ENCODE results near the gene PBX1.

The PBX1 gene

DNA sequence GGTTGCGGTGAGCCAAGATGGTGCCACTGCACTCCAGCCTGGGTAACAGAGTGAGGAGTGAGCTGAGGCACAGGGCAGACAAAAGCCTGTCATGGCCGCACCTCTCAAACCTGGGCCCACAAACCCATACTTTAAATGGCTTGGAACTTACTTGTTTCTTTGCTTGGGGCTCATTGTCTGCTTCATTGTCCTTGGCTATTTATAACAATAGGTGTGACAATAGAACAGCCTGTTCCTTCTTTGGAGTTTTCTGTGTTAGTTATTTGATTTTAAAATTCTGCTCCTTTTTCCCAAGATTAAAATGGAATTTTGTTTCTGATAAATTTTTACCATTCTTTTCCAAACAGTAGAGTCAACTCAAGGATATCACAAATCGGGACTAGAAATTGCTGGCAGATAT, 94.7 kb downstream of the PBX1 start:
- TF ChIP-seq TAF1 (IDR thresholded peaks at IDR 0.05; ENCODE audit: borderline replicate concordance, insufficient read depth, low read length) (no peak), FOXP2 (optimal IDR thresholded peaks at IDR 0.05; ENCODE audit: borderline replicate concordance, extremely low read depth, extremely low read length, insufficient read depth) (no peak), POLR2AphosphoS5 (IDR thresholded peaks at IDR 0.05; ENCODE audit: low read depth, low read length) (no peak), SIN3A (IDR thresholded peaks at IDR 0.05; ENCODE audit: borderline replicate concordance, insufficient read depth, low read length) (no peak)
- TF ChIP-seq, protein P1, sequence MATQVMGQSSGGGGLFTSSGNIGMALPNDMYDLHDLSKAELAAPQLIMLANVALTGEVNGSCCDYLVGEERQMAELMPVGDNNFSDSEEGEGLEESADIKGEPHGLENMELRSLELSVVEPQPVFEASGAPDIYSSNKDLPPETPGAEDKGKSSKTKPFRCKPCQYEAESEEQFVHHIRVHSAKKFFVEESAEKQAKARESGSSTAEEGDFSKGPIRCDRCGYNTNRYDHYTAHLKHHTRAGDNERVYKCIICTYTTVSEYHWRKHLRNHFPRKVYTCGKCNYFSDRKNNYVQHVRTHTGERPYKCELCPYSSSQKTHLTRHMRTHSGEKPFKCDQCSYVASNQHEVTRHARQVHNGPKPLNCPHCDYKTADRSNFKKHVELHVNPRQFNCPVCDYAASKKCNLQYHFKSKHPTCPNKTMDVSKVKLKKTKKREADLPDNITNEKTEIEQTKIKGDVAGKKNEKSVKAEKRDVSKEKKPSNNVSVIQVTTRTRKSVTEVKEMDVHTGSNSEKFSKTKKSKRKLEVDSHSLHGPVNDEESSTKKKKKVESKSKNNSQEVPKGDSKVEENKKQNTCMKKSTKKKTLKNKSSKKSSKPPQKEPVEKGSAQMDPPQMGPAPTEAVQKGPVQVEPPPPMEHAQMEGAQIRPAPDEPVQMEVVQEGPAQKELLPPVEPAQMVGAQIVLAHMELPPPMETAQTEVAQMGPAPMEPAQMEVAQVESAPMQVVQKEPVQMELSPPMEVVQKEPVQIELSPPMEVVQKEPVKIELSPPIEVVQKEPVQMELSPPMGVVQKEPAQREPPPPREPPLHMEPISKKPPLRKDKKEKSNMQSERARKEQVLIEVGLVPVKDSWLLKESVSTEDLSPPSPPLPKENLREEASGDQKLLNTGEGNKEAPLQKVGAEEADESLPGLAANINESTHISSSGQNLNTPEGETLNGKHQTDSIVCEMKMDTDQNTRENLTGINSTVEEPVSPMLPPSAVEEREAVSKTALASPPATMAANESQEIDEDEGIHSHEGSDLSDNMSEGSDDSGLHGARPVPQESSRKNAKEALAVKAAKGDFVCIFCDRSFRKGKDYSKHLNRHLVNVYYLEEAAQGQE (IDR thresholded peaks at IDR 0.05; ENCODE audit: insufficient read depth in 1 of 2, low read depth in 2 of 2, low read length in 2 of 2) = no peak

DNA sequence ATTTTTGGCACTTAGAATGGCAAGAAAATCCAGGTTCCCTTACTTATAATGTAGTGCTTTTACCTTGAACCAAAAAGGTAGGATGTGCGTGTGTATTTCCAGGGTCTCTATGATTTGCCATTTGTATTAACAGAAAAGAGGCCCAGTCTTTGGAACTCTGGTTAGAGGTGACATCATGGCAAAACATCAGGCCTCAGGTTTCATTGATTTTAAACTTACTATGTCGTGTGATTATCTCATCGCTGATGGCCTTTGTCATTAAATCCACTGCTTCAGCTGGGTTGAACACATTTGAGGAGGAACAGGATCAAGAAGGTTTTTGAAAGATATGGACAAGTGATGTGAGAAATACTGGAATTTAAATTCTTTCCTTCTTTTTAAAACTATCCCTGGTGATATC, 95.2 kb downstream of the PBX1 start:
- TF ChIP-seq SIN3A (IDR thresholded peaks at IDR 0.05; ENCODE audit: borderline replicate concordance, insufficient read depth, low read length) (no peak), POLR2AphosphoS5 (IDR thresholded peaks at IDR 0.05; ENCODE audit: low read depth, low read length) (no peak), FOXP2 (optimal IDR thresholded peaks at IDR 0.05; ENCODE audit: borderline replicate concordance, extremely low read depth, extremely low read length, insufficient read depth) (no peak), TAF1 (IDR thresholded peaks at IDR 0.05; ENCODE audit: borderline replicate concordance, insufficient read depth, low read length) (no peak)
- TF ChIP-seq, protein P1 (IDR thresholded peaks at IDR 0.05; ENCODE audit: insufficient read depth in 1 of 2, low read depth in 2 of 2, low read length in 2 of 2) = no peak

DNA sequence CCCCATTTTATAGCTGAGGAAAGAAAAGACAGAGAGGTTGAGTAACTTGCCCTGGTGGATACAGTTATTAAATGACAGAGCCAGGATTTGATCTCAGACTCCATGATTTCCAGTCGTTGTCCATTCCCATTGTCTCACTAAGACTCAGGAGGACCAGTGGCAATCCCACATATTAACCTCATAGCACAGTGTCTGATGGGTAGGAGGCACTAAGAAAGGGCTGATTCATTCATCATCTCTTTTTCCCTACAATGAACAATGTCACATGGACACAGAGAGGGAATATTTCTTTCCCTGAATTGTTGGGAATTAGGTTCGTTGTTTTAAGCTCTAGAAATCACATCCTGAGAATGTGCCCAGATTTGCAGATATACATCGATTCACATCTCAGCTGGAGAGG, 99.9 kb downstream of the PBX1 start:
- no peak for TF ChIP-seq FOXP2 (optimal IDR thresholded peaks at IDR 0.05; ENCODE audit: borderline replicate concordance, extremely low read depth, extremely low read length, insufficient read depth)
- no peak for TF ChIP-seq SIN3A (IDR thresholded peaks at IDR 0.05; ENCODE audit: borderline replicate concordance, insufficient read depth, low read length)
- TF ChIP-seq TAF1 (IDR thresholded peaks at IDR 0.05; ENCODE audit: borderline replicate concordance, insufficient read depth, low read length) = no peak
- no peak for TF ChIP-seq POLR2AphosphoS5 (IDR thresholded peaks at IDR 0.05; ENCODE audit: low read depth, low read length)
- TF ChIP-seq, protein P1 (IDR thresholded peaks at IDR 0.05; ENCODE audit: insufficient read depth in 1 of 2, low read depth in 2 of 2, low read length in 2 of 2) = no peak

DNA sequence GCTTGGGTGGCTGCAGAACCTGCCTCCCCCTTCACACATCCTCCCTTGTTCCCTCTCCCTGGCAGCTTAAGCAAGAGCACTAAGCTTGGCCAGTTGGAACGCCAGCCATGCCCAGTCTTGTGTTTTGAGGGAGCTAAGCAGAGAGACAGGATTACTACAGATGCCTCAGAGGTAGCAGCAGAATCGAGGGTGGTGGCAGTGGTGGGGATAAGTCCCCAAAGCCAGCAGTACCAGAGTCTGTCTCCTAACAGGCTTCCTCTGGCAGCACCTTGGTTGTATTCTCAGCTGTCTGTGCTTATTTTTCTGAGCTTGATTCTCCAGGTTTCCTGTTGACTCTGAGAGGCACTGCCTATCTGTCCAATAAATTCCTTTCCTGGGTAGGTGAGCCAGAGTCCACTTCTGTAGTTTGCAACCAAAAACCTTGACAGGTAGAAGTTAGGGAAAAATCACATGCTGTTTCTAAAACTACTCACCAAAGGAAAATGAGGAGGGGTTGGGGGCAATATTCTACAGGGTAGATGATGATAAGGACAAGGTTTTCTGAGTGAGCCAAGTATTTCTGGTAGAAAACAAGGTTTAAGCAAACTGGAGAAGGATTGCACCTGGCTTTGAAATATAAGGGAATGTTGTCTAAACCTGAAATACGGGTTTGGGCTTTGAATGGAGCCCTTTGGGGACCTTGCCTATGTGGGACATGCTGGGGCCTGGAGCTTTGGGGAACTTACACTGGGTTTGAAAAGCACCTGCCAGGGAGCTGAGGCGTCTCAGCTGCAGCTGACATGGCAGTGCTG, 100.8 kb downstream of the PBX1 start:
- TF ChIP-seq, protein P1 (IDR thresholded peaks at IDR 0.05; ENCODE audit: insufficient read depth in 1 of 2, low read depth in 2 of 2, low read length in 2 of 2) = no peak
- TF ChIP-seq TAF1 (IDR thresholded peaks at IDR 0.05; ENCODE audit: borderline replicate concordance, insufficient read depth, low read length) = no peak
- TF ChIP-seq POLR2AphosphoS5 (IDR thresholded peaks at IDR 0.05; ENCODE audit: low read depth, low read length) = no peak
- no peak for TF ChIP-seq SIN3A (IDR thresholded peaks at IDR 0.05; ENCODE audit: borderline replicate concordance, insufficient read depth, low read length)
- no peak for TF ChIP-seq FOXP2 (optimal IDR thresholded peaks at IDR 0.05; ENCODE audit: borderline replicate concordance, extremely low read depth, extremely low read length, insufficient read depth)
